Progenitor cell of endocrine pancreas (in vitro differentiated cells): ENCODE measurements around the gene GPR161. TPM values are rescaled to one million over a fixed set of nuclear protein-coding genes. Genes with fewer than 3 reads are reported as not detected.

Experiments used
- DNase-seq: peaks from one replicate; pipeline ENCODE4 v3.0.0; 2021; ENCODE audit warnings: low spot score; ENCODE audit not compliant: unreplicated experiment
- H3K27ac Mint-ChIP-seq: 2 replicates; pipeline ENCODE4 v1.8.0; 2021; ENCODE audit warnings: mild to moderate bottlenecking, moderate library complexity, mixed read lengths
- H3K27me3 Mint-ChIP-seq: 2 replicates; pipeline ENCODE4 v1.8.0; 2021; ENCODE audit warnings: mixed read lengths
- H3K36me3 Mint-ChIP-seq: 2 replicates; pipeline ENCODE4 v1.8.0; 2022; ENCODE audit warnings: mixed read lengths; ENCODE audit not compliant: insufficient read depth
- H3K4me1 Mint-ChIP-seq: 2 replicates; pipeline ENCODE4 v1.8.0; 2021; ENCODE audit warnings: low read depth, mixed read lengths
- H3K4me3 Mint-ChIP-seq: 2 replicates; pipeline ENCODE4 v1.8.0; 2021; ENCODE audit warnings: low read depth, mild to moderate bottlenecking, moderate library complexity, mixed read lengths
- H3K9me3 Mint-ChIP-seq: 2 replicates; pipeline ENCODE4 v1.8.0; 2021; ENCODE audit warnings: low read depth, mixed read lengths
- total RNA-seq: library from RNA; stranded (reverse); gene quantifications from 2 replicates; pipeline ENCODE4 v1.2.1, GENCODE V29; 2021
- TF ChIP-seq, protein P1 (sequence below): fragments of 200-600 bp; sonication (generic); IDR thresholded peaks from one replicate; pipeline ENCODE4 v1.5.0; 2021; ENCODE audit warnings: antibody characterized with exemption, mild to moderate bottlenecking; ENCODE audit not compliant: unreplicated experiment

GPR161 gene
- total RNA-seq, 1 donor from 2014 or later: 58.5 TPM

DNA sequence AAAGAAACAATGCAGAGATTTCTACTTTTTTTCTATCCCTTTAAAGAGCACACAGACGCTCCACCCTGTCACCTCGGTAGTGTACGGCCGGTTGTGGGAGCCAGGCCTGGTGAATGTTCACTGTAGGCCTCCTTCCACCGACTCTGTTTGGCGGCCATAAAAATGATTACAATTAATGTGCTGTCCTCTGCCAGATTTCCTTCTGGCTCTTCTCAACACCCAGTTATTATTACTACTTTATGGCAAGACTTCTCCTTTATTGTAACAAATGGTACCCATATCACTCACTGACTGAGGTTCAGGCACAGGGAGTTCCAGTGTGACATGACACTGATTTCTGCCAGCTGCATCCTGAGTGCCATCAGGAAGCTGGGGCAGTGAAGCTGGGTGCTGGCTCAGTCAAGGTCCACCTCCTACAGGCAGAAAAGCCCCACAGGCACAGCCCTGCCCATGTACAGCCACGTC is 37.4 kb downstream of the GPR161 start:
- no peaks in the 10 kb centered on the region for H3K9me3 Mint-ChIP-seq
- DNase-seq: no peak
- no peak overlapping the region for H3K27ac Mint-ChIP-seq
- peaks cover 13% of the 10 kb centered on the region for H3K36me3 Mint-ChIP-seq
- H3K4me3 Mint-ChIP-seq: no peak overlapping the region
- H3K4me1 Mint-ChIP-seq: no peaks in the 10 kb centered on the region
- H3K27me3 Mint-ChIP-seq: no peaks in the 10 kb centered on the region
- TF ChIP-seq, protein P1, sequence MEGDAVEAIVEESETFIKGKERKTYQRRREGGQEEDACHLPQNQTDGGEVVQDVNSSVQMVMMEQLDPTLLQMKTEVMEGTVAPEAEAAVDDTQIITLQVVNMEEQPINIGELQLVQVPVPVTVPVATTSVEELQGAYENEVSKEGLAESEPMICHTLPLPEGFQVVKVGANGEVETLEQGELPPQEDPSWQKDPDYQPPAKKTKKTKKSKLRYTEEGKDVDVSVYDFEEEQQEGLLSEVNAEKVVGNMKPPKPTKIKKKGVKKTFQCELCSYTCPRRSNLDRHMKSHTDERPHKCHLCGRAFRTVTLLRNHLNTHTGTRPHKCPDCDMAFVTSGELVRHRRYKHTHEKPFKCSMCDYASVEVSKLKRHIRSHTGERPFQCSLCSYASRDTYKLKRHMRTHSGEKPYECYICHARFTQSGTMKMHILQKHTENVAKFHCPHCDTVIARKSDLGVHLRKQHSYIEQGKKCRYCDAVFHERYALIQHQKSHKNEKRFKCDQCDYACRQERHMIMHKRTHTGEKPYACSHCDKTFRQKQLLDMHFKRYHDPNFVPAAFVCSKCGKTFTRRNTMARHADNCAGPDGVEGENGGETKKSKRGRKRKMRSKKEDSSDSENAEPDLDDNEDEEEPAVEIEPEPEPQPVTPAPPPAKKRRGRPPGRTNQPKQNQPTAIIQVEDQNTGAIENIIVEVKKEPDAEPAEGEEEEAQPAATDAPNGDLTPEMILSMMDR: no peak

DNA sequence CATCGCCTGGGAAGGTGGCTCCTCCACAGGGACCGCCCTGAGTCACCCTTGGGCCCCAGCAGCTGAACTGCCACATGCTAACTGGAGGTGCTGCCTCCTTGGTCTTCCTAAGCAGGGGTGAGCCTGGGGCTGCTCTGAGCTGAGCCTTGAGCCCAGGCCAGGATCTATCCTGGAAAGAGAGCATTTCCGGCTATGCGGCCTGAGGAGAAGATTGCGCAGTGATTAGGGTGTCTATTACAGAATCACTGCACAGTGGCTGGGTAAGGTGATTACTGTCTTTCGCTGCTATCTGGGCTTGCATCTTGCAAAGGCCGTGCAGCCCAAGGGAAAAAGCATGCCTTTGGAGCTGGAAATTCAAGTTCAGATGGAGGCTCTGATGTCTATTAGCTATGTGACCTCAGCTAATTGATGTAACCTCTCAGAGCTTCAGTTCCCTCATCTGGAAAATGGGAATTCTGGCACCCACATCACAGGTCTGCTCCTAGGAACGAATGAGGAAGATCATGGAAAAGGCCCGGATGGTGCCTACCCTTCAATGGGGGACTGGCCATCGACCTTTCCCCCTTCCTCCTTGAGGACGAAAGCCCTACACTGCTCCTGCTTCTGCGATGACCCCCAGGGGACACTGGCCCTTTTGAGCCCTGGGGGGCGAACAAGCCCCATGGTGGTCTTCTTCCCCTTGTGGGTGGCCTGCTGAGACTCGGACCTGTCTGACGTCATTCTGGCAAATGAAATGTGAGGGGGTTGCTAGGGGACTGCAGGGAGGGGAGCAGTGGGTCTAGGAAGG is 38.0 kb downstream of the GPR161 start:
- Mint-ChIP-seq H3K4me1 (no peaks in the 10 kb centered on the region), H3K4me3 (no peak overlapping the region), H3K36me3 (peaks cover 14% of the 10 kb centered on the region), H3K9me3 (no peaks in the 10 kb centered on the region), H3K27me3 (no peaks in the 10 kb centered on the region), H3K27ac (no peak overlapping the region)
- no peak for DNase-seq
- TF ChIP-seq, protein P1: no peak

DNA sequence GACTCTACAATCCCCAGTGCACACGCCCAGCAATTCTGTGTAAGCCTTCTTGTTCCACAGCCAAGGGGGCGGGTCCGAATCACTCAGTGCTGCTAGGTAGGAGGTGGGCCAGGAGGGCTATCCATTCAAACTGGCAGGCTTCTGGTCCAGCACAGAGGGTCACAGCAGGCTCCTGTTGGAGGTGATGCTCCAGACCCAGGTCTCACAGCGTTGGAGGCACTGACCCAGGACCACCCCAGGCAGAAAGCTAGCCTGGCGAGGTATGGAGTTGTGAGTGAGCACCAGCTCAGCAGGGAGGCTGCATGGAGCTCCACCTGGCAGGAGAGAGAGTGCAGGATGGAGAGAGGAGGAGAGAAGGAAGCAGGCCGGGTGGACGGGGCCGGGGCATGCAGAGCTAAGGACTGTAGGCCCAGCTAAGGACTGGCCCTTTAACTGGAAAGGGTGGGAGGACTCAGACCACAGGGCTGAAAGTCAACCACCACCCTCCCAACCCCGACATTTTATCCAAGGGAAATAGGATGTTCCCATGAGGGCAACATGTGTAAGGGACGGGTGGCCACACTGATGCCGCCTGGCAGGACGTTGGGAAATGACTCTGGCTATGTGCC is 38.7 kb downstream of the GPR161 start:
- TF ChIP-seq, protein P1: no peak
- no peaks in the 10 kb centered on the region for H3K4me1 Mint-ChIP-seq
- no peak overlapping the region for H3K27ac Mint-ChIP-seq
- no peak overlapping the region for H3K4me3 Mint-ChIP-seq
- H3K36me3 Mint-ChIP-seq: peaks cover 17% of the 10 kb centered on the region
- H3K27me3 Mint-ChIP-seq: no peaks in the 10 kb centered on the region
- no peaks in the 10 kb centered on the region for H3K9me3 Mint-ChIP-seq
- no peak for DNase-seq

DNA sequence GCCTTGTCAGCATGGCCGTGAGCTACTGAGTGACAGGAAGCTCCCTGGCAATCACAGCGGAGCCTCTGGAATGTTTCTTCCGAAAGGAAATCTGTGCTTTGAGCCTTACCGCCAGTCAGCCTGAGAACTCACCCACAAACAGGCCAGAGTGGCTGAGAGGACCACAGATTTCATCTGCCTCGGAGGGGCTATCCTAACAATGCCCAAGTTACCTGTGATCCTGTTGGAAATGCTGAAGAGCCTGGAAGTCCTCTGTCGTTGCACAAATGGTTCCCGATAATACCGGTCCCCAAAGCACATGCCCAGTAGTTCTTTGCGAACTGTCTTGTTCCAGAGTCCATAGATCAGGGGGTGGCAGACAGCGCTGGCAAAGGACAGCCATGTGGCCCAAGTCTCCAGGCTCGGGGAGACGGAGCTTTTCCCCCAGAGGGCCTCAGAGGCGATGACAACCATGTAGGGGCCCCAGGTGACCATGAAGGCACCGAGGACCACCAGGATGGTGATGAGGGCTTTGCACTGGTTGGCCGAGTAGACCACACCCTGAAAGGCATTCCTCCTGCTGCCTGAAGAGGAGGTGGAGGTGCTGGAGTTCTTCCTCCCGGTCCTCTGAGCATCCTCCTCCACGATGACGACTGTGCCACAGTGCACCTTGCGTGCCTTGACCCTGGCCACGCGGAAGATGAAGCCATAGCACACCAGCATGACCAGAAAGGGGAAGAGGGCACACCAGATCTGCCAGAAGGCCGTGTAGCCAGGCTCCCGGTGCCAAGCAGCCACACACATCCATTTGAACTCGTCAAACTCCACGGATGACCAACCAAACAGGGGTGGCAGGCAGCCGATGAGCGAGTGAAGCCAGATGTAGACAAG is 40.2 kb downstream of the GPR161 start:
- DNase-seq: no peak
- Mint-ChIP-seq H3K4me1 (no peaks in the 10 kb centered on the region), H3K4me3 (no peak overlapping the region), H3K27ac (no peak overlapping the region), H3K9me3 (no peaks in the 10 kb centered on the region), H3K36me3 (peaks cover 16% of the 10 kb centered on the region), H3K27me3 (no peaks in the 10 kb centered on the region)
- TF ChIP-seq, protein P1: no peak

DNA sequence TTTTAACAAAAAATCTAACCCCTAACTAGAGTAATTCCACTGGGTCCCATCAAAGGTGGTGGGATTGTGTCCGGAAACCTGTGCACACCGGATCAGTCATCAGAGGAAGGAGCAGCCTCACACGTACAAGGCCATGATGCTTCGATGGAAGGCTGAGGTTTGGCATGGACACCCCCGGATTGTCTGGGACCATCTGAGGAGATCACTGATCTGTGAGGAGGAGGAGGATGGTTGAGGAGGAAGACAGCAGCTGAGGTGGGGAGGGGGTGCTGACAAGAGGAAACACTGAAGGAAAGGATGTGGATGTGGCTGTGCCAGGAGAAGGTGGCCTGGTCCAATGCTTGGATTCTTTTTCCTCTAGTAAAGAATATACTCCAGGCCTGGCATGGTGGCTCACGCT is 41.3 kb downstream of the GPR161 start:
- Mint-ChIP-seq H3K27ac (no peak overlapping the region), H3K4me1 (no peaks in the 10 kb centered on the region), H3K4me3 (no peak overlapping the region), H3K27me3 (no peaks in the 10 kb centered on the region), H3K36me3 (peaks cover 20% of the 10 kb centered on the region), H3K9me3 (no peaks in the 10 kb centered on the region)
- no peak for DNase-seq
- TF ChIP-seq, protein P1: no peak
